SKM-1 treated with dmso at 0.1 percent for 144 hours (cell line): Measurements from ENCODE around the gene GP1BA.

Experiments
- DNase-seq: peaks from one replicate; lab custom pipeline; 2025; ENCODE audit not compliant: unreplicated experiment; lab: John Stamatoyannopoulos, UW

Gene GP1BA

GRCh38 chr17:4931963-4932362 lies at the start of gene GP1BA:
Gene GP1BA, plus strand, starts transcription at chr17:4932277. Its CDS starts 328 bp downstream, at chr17:4932605.
- no peak for DNase-seq

- no peak for DNase-seq
Observed at GRCh38 chr17:4884489-4884888, 47.6 kb upstream of the GP1BA start.

- no peak for DNase-seq
Observed at GRCh38 chr17:4886830-4887229, 45.2 kb upstream of the GP1BA start.

- DNase-seq = no peak
Observed at GRCh38 chr17:4887581-4887980, 44.5 kb upstream of the GP1BA start.

GRCh38 chr17:4891411-4892410 lies 40.4 kb upstream of the GP1BA start:
- DNase-seq = no peak

GRCh38 chr17:4892499-4893221 lies 39.4 kb upstream of the GP1BA start:
- no peak for DNase-seq

GRCh38 chr17:4893272-4893671 lies 38.8 kb upstream of the GP1BA start:
- DNase-seq = no peak

GRCh38 chr17:4893721-4894560 lies 38.1 kb upstream of the GP1BA start:
- DNase-seq = no peak

GRCh38 chr17:4895121-4895520 lies 37.0 kb upstream of the GP1BA start:
- no peak for DNase-seq

GRCh38 chr17:4895657-4896331 lies 36.3 kb upstream of the GP1BA start:
- DNase-seq = no peak

- DNase-seq = no peak
Observed at GRCh38 chr17:4896332-4897197, 35.5 kb upstream of the GP1BA start.

GRCh38 chr17:4897198-4897687 lies 34.8 kb upstream of the GP1BA start:
- DNase-seq = no peak

GRCh38 chr17:4897785-4898184 lies 34.3 kb upstream of the GP1BA start:
- DNase-seq = no peak

GRCh38 chr17:4898351-4898750 lies 33.7 kb upstream of the GP1BA start:
- no peak for DNase-seq

GRCh38 chr17:4898927-4899326 lies 33.1 kb upstream of the GP1BA start:
- no peak for DNase-seq

GRCh38 chr17:4899341-4900230 lies 32.5 kb upstream of the GP1BA start, which contains the start of gene C17orf107:
Gene C17orf107, plus strand, starts transcription at chr17:4899536. Its CDS starts 227 bp downstream, at chr17:4899763.
- DNase-seq = no peak

- DNase-seq = no peak
Observed at GRCh38 chr17:4900231-4901107, 31.6 kb upstream of the GP1BA start.
